GM21619 (cell line): Measurements from ENCODE around the gene CCSER2.
A peak's percentile ranks its signal among the peaks of the same experiment; 100 is the strongest.
"Not testable (repeated sequence)": the region's sequence is repeated elsewhere in the genome, so short reads cannot be mapped to it uniquely, and the experiment has no call there.

Experiments used
- ATAC-seq: cut with Tn5 transposase; IDR thresholded peaks from one replicate; pipeline ENCODE4 v1.9.1; 2021; ENCODE audit not compliant: unreplicated experiment

The CCSER2 gene

GRCh38 chr10:84310470-84310869 lies 17.9 kb upstream of the CCSER2 start:
- no peak for ATAC-seq

DNA sequence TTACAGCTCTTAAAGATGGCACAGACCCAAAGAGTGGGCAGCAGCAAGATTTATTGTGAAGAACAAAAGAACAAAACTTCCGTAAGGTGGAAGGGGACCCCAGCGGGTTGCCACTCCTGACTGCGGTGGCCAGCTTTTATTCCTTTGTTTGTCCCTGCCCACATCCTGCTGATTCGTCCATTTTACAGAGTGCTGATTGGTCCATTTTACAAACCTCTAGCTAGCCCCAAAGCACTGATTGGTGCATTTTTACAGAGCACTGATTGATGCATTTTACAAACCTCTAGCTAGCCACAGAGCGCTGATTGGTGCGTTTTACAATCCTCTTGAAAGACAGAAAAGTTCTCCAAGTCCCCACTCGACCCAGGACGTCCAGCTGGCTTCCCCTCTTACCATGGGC lies 16.8 kb upstream of the CCSER2 start:
- no peak for ATAC-seq

- ATAC-seq = no peak
These were observed 15.6 kb upstream of the CCSER2 start for GRCh38 chr10:84312816-84313215.

DNA sequence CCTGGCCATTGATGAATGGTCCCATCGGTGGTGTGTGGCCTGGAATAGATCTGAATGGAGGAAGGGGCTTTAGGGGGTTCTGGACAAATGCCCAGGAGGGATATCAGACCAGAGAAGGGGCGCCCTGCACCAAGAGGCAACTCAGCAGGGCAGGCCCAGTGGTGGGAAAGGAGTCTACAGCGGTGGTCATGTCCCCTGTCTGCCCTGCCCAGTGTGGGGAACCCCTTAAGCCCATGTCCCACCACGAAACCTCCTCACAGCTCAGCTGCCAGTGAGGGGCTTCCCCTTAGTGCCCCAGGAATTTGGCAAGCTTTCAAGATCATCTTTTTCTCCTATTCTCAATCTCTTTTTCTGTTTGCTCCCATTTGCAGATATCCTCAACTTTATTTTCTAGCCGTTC lies 14.1 kb upstream of the CCSER2 start:
- no peak for ATAC-seq

- peak; percentile 92 for ATAC-seq
These were observed 11.2 kb upstream of the CCSER2 start for GRCh38 chr10:84317174-84317573.

GRCh38 chr10:84321902-84322301 lies 6.5 kb upstream of the CCSER2 start:
- no peak for ATAC-seq

GRCh38 chr10:84323566-84323965 lies 4.8 kb upstream of the CCSER2 start:
- not testable (repeated sequence) for ATAC-seq

GRCh38 chr10:84326995-84327394 lies 1.4 kb upstream of the CCSER2 start:
- ATAC-seq = not testable (repeated sequence)

DNA sequence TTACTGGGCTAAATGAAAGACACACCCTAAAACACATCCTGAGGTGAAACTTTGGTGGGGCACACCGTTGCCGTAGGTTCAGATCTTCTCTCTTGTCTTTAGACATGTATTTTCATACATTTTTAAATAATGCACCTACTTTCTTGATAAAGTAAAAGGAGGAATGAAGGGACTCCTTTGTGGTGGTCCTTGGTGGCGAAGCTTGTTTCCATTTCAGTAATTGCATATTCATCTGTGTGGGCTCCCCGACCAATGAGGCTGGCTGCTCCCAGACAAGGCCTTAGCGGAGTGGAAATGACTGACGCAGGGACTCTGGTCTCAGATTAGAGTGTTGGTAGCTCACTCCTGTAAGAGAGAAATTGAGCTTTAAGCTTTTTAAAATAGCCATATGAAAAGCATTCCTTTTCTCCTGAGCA lies 815 bp downstream of the CCSER2 start:
- ATAC-seq = peak; percentile 14

- peak; percentile 68 for ATAC-seq
These were observed 1.7 kb downstream of the CCSER2 start for GRCh38 chr10:84329986-84330651.

- no peak for ATAC-seq
These were observed 2.7 kb downstream of the CCSER2 start for GRCh38 chr10:84331091-84331490.

- peak; percentile 29 for ATAC-seq
These were observed 5.6 kb downstream of the CCSER2 start for GRCh38 chr10:84333864-84334451.

- ATAC-seq = no peak
These were observed 6.4 kb downstream of the CCSER2 start for GRCh38 chr10:84334811-84335210.

DNA sequence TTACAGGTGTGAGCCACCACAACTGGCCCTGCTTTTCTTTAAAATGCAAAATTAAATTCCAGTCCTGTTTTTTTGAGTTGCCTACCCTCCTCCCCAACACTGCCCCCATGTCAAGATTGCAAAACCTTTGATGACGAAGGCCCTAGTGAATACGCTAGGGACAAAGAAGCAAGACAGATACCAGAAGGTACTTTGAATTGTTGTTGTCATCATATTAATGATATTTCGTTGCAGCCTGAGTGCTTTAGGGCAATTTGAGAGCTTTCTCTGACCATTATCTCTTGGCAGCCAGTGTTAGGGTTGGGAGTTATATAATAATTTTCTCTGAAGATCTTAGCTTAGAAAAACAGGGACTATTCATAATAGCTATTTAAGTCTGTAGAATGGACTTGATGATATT lies 7.1 kb downstream of the CCSER2 start:
- ATAC-seq = no peak

DNA sequence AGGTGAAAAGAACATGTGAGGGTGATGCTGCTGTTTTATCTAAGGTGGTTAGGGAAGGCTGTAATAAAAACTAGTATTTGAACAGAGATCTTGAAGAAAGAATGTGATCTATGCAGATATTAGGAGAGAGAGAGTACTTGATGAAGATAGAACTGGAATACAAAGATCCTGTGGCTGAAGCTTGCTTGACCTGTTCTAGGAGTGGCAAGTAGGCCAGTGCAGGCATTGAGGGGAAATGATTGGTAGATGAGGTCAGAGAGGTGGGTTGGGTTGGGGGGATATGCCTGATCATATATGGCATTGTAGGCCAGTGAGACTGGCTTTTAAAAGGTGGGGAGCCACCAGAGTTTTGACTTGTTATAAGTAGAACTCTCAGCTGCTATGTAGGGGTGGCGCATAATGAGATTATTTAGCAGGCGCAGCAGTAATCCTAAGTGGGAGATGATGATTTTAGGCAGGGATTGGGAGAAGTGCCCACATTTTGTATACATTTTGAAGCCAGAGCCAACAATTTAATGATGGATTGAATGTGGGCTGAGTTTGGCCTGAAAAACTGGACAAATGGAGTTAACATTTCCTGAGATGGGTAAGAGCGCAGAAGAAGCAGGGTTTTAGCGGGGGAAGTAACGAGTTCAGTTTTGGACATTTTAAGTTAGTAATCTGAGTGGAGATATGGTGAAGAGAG lies 8.2 kb downstream of the CCSER2 start:
- no peak for ATAC-seq

GRCh38 chr10:84337199-84337598 lies 8.8 kb downstream of the CCSER2 start:
- ATAC-seq = no peak

- ATAC-seq = no peak
These were observed 10.6 kb downstream of the CCSER2 start for GRCh38 chr10:84339025-84339424.

DNA sequence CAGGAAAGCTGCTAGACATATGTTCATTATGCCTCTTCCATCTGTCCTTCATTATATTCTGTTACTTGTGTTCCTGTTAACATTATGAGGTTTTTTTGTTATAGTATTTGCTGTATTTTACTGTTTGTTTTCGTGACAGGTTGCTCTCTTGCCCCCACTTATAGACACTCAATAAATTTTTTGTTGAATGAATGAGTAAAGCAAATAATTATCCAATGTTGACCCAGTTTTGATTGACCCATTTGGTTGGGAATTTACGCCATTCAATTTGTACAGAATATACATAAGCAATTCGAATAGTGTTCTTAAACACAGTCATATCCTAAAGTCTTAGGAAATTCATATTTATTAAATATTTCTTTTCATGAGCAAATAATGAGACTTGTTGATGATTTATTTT lies 11.8 kb downstream of the CCSER2 start:
- ATAC-seq = no peak

DNA sequence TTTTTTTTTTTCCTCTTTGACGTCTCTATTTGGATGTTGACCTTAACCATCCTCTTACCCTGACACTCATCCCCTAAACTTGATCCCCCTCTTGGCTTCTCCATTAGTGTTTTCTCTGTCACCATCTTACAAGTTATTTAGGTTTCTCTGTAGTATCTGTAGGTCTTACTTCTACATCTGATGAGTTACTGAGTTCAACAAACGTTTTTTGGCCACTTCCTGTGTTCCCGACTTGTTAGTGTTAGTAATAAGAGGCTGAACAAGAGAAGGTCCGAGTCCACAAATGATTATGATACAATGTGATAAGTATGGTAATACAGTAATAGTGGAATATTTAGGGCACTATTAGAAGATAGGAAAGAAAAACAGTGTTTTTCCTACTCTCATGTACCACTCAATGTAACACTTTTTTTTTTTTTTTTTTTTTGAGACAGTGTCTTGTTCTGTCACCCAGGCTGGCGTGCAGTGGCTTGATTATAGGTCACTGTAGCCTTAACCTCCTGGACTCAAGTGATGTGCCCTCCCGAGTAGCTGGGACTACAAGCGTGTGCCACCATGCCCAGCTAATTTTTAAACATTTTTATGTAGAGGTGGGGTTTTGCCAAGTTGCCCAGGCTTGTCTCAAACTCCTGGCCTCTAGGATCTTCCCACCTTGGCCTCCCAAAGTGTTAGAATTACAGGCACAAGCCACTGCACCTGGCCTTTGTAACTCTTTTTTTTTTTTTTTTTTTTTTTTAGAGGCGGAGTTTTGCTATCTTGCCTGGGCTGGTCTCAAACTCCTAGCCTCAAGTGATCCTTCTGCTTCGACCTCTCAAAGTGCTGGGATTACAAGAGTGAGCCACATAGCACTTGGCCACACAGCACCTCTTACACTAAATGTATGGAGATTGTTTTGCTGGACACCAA lies 12.5 kb downstream of the CCSER2 start:
- ATAC-seq = no peak

DNA sequence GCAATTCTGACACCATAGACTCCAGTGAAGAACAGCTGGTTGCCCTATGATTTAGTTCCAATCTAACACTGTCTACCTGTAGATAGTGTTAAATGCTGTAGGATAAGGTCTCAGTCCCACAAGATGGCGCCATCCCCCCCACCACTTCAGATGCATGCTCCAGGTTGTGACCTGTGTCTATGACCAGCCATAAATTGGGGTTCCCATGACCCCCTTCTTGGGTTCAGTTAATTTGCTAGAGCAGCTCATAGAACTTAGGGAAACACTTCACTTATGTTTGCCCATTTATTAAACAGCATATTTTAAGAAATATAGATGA lies 13.1 kb downstream of the CCSER2 start:
- ATAC-seq = no peak

- ATAC-seq = no peak
These were observed 13.6 kb downstream of the CCSER2 start for GRCh38 chr10:84341983-84342382.

DNA sequence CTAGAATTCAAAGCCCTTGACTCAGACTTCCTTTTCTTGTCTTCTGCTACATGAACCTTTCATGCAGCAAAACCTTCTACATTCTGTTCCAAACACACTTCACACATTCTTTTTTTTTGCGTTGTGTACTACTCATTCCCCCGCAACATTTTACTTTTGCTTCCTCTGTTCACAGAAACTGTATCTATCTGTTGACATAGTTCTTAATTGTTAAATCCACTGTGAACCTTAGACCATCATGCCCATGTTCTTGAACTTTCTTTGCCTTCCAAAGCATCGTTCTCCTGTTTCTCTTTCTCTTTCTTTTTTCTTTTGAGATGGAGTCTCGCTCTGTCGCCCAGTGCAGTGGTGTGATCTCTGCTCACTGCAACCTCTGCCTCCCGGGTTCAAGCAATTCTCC lies 14.2 kb downstream of the CCSER2 start:
- ATAC-seq = no peak
